HG02642 (cell line): ENCODE data around the gene MEGF11.

Experiments
- ATAC-seq: cut with Tn5 transposase; IDR thresholded peaks from one replicate; pipeline ENCODE4 v1.9.1; 2021; ENCODE audit warnings: mild to moderate bottlenecking; ENCODE audit not compliant: unreplicated experiment, poor library complexity

MEGF11 gene

DNA sequence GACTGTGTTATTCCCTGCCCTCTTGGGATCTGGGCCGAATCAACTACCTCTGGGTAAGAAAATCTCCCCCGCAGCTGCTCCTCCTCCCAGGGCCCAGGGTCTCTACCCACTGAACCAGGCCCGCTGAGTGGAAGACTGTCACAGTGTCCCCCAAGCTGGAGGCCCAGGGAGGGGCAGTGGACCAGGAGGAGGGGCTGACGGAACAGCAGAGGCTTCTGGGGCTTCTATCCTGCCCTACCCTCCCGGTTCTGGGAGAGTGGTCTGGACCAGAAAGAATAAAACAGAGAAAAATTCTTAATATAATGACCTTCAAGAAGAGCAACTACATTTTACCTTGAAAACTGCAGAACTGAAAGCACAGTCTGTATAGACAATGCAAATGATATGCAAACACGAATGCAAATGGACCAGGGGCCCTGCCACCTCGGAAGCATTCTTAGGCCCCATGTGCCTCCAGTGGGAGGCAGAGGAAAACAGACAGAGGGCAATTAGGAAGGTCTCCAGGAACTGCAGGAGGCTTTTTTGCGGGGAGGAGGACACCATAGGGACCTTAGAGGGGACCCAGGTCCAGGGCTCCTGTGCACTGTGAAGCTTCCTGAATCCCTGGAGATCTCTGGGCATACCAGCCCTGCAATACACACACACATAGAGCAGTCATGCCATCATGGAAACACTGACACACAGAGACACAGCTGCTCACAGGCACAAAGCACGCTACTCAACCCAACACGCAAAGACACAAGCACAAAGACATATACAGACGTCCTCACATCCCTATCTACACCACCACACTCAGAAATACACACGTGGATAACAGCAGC, 12.3 kb downstream of the MEGF11 start:
- no peak for ATAC-seq

DNA sequence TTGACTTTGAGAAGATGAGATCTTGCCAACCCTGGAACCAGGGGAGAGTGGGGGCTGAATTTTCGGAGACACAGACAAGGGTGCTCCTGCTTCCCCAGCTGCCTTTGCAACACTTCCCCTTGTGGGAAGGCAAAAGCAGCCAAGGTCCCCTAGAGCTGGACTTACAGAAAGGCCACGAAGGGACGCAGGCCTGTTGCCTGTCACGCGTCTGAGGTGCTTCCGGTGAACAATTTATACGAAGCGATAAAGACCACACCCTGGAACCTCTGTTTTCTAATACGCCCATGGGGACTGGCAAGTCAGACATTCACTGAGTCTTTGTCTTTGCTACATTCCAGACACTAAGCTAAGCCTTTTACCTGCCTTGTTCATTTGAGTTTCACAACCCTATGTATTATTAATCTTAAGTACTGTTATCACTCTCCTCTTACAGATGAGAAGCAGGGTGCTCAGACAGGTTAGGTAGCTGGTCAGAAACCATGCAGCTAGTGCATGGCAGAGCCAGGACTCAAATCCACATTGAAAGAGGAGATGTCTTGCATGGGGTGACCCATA, 13.2 kb downstream of the MEGF11 start:
- ATAC-seq, result no peak

DNA sequence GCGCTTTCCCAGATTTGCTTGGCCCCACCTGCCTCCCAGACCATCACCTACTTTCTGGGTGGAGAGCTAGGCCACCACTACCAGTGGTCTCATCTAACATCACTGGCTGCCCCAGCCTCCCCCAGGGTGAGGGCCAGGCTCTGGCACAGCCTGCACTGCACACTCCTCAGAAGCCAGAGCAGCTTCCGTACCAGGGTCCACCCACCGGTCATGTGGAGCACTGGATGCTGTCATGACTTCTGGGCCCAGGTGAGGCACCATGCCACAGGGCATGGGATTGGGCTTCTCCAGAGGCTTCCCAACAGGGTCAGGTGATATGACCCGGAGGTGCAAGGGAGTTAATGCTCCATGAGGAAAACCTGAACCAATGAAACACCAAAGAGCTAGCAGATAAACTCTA, 14.0 kb downstream of the MEGF11 start:
- ATAC-seq, result no peak

DNA sequence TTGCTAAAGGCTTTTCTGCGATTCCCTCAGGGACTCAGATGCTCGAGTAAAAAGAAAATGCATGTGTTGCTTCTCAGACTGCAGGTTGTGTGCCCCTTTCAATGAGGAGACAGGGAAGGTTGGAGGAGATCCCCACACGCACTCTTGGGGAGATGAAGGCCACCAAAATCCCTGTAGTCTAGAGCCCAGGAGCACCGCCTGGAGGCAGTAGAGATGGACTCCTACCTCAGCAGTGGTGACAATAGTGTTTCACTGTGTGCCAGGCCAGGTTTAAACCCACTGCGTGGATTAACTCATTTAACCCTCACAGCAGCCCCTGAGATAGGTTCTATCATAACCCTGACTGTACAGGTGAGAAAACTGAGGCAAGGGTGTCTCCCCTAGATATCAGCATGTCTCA, 15.2 kb downstream of the MEGF11 start:
- no peak for ATAC-seq

DNA sequence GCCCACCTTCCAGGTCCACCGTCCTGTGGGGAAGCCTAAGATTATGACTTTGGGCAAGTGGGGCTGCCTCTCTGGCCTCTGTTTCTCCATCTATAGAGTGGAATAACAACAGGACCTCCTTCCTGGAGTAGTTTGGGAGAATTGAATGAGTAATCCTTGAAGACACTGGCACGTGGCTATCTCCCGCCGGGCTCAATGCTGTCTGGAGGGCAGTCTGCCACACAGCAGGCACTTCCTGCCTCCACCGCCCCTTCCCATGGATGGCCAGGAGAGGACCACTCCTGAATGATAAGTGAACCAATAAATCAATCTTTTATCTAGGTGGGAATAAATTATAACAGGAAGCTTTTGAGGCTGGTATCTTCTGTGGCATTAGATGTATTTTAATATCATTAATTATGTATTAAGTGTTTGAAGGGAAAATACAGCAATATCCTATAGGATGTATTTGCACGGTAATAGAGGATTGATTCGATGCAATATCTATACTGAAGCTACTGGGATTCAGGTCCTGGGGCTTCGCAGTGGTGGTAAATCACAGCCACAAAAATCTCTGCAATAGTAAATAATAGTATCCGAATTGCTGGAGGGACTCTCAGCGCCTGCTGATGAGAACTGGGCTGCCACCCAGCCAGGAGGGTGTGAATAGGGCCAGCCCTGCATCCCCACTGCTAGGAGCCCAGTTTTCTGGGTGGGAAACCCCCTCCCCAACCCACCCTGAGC, 15.9 kb downstream of the MEGF11 start:
- ATAC-seq, result no peak

DNA sequence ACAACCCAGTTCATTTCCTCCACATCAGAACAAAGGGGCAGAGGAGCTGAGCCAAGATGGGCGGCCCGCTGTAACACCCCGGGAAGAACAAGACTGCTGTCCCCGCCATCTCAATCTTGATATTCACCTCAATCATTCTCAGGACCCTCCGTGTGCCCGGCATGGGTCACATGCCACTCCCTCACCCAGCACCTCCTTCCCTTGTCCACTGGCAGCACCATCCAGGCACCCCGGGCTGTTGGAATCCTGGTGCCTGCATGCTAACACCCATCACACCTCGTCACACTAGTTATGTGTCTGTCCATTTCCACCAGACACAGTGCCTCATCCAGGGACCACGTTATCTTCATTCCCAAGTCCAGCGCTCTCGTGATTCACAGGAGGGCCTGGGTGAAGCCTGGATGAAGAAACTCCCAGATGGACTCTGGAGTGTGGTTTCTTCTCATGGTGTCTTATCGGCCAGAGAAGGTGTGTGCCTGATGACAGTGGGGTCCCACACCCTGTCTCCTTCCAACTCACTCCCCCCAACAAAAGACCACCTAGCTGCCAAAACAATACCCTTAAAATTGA, 16.7 kb downstream of the MEGF11 start:
- no peak for ATAC-seq

DNA sequence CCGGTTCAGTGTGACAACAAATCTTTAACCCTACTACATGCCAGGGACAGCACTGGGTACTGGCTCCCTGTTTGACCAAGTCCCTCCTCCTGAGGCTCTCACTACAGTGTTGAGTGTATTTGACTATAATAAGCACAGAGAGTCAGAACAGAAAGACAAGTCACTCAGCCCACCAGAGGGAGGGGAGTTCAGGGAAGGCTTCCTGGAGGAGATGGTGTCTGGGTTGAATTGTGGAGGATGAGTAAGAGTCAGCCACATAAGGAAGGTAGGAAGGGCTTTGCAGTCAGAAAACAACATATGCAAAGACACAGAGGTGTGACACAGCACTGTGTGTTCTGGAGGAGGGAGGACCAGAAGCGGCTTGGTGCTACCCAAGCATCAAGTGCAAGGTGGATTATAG, 17.7 kb downstream of the MEGF11 start:
- ATAC-seq, result no peak

DNA sequence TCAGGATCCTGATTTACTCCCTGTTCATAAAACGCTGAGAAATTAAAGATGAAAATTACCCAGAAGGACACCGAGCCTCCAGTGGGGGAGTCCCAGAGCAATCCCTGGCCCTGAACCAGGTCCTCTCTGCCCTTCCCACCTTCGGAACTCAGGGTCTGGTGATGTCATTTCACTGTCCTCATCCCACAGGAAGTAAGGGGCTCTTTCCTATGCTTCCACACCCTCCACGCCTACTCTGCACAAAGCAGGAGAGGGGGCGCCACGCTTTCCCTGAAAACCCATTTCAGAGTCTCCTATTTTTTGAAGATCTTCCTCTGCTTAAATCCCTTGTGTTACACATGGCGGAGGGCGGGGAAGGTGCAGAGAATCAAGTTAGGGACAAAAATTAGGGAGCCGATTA, 18.8 kb downstream of the MEGF11 start:
- ATAC-seq, result no peak

DNA sequence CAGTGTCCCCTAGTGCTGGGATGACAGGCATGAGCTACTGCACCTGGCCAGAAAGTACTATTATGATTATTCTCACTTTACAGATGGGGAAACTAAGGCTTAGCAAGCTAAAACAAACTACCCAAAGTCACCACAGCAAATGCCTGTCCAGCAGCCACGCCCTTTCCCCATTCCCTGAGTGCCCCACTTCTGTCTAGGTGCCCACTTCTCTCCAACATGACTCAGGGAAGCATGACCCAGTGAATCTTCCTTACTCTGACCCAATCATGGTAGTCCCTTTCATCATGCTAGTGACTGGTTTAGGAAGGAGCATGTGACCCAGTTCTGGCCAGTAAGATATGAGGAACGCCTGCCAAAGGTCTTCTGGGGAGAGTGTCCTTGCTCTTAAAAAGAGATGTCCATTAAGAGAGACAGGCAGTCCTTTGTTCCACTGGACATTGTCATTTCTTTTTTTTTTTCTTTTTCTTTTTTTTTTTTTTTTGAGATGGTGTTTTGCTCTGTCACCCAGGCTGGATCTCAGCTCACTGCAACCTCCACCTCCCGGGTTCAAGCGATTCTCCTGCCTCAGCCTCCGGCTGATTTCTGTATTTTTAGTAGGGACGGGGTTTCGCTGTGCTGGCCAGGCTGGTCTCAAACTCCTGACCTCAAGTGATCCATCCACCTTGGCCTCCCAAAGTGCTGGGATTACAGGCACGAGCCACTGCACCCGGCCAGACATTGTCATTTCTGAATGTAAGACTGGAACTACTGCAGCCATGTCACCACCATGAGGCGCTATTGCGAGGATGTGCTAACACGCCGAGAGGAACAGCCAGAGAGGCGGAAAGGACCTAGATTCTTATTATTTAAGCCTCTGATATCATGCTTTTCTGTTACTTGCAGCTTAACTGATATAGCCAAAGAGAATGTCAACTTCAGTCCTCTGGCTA, 19.8 kb downstream of the MEGF11 start:
- ATAC-seq, result no peak

DNA sequence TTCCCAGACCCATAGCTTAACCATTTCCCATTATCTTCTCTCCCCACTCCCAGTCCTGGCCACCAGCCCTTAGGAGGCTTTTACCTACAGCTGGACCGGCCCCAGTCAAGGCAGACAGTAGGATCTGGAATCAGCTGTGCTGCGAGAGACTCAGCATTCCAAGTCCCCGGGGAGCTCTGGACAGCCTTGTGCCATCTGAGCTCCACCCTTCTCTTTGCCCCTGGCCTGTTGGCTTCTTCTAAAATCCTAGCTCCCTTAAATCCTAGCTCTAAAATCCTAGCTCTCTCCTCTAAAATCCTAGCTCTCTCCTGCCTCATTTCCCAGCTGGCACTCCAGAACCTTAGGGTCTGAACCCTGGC, 21.3 kb downstream of the MEGF11 start:
- no peak for ATAC-seq

DNA sequence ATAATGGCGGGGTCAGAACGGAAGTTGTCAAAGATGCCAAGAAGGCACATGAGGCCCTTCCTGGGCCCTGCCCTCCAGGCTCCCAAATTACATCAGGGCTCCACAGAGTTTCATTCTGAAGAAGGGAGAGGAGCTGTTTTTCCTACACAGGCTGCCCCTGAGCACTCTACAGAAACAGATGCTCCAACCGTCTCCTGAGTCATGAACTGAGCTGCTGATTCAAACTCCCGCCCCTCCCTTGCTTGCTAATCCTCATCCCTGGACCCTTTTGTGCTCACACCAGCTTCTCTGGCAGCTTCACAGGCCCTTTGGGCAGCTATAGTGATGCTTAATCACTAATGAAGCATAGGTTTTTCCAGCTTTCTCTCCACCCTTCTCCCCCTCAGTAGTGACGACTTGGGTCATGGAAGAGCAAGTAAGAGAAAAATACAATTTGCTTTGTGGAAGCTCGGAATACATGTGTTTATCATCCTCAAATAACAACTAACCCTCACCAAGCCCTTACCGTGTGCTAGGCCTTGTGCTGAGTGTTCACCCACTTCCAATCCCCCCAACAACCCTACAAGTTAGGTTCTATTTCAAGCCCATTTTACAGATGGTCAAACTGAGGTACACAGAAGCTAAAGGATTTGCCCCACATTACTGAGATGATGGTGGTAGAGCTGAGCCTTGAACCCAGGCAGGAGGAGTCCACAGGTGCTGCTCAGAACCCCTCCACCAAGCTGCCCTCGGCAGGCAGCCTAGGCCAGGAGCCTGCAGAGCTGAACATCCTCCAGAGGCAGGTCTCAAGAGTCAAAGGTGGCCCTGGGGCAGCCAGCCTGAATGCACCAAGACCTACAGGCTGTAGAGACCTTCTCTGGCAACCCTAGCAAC, 21.9 kb downstream of the MEGF11 start:
- ATAC-seq, result no peak

DNA sequence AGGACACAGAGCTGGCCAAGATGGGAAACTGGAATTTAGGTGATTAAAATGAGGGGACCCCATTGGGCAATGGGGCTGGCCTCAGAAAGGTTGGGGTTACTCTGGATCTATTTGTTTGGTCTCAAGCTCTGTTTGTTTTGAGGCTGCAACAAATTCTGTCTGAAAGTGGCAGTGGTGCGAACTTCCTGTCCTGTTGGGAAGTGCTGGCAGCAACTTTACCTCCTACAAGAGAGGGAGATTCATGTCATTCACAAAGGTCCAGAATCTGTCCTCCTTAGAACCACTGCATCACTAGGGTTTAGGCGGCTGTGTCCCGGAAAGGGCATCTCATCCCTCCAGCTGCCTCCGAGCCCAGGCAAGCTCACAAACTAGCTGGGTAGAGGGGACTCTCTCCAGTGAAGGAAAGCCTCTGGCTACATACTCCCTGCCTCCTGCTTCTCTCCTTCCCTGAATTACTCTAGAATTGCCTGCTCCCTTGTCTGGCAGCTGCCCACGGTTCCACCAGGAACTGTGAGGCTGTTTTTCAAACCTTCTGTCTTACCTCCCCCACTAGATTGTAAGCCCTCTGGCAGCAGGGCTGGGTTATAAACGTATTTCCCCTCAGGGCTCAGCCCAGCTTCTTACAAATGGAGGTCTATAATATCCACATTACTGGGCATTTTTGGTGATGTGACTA, 23.6 kb downstream of the MEGF11 start:
- no peak for ATAC-seq

DNA sequence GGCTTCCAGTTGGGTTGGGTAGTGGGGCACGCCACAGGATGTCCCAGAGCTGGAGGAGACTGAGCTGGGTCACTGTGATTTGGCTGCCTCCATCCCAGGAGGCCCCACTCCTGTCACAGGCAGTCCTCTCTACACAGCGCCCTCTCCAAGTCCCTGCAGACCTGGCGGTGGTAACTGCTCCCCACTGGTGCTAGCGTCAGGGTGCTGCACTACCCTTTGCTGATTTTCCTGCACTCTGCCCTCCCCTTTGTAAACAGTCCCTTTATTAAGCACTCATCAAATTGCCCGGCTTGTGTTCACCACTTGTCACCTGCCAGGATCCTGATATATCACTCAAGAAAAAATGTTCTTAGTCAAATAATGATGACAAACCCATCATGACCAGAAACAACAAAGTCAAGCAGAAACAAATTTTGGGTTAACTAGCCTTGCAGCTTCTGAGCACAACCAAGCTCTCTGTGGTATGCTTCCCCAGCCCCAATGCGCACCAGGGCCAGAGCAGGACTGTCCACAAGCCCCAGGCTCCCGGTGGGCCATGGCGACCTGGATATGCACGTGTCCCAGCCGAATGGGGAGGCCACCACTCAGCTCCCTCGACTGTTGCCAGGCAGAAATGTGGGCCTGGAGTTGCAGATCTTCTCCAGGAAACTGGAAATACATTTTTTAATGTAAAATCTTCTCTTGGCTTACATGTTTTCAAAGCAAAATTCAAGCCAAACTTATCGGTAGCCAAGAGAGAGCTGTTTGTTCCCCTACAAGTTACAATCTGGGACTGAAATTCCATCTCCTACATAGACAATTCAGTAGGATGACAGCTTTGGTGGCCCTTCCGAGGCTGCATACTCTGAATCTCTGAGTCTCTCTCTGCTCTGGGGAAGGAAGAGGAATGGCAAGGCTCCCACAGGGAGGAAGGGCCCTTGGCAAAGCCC, 24.5 kb downstream of the MEGF11 start:
- ATAC-seq, result no peak

DNA sequence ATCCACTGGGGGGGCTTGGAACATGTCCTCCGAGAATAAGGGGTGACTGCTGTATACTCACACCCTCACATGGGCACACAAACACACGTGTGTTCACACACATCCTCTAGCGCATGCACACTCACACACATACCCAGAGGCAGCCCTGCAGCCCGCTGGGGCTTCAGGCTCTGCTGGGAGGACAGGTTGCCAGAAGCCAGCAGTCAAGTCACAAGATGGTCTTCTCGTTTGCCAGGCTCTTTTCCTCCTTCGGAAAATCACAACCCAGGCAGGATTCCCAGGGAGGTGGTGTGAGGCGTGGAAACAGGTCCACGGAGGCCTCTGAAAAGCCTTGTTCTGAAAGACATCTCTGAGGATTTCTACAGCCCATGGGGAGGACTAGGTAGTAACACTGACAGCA, 26.8 kb downstream of the MEGF11 start:
- ATAC-seq, result no peak

DNA sequence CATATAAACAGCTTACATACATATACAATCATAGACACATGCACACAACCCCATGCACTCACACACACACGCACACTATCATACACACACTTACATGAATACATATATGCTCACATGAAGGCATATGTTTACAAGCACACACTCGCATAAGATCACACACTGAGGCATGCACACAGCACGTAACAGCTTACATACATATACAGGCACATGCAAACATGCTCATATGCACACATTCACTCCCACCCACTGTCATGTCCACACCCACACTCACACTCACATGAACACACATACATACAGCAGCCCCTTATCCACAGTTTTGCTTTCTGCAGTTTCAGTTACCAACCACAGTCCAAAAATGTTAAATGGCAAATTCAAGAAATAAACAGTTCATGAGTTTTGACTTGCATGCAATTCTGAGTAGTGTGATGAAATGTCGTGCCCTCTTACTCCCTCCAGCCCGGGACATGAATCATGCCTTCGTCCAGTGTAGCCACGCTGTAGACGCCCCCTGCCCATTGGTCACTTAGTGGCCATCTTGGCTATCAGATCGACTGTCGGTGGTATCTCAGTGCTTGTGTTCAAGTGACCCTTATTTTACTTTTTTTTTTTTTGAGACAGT, 27.8 kb downstream of the MEGF11 start:
- no peak for ATAC-seq

DNA sequence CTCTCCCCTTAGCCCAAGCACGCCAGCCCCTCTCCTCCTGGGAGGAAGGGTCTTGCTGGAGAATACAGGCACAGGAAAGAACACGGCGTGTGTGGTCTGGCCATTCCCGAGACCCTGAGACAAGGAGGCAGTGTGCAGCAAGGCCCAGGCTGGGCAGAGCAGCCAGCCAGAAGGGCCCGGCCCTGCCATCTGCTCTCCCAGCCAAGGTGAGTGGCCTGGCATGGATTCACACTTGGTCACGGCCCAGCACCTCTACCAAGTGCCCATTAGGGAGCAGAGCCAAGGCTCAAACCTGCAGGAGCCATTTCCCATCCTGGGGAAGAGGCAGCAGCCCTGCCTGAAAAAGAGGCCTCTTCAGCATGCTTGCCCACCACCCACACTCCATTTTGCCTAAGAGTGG, 28.6 kb downstream of the MEGF11 start:
- no peak for ATAC-seq
